GM12873 (cell line): ENCODE results near the gene ADH6.

Experiments used
- TF ChIP-seq, protein P1 (sequence below): IDR thresholded peaks from 2 replicates; pipeline ENCODE4 v1.5.1; 2012; ENCODE audit warnings: low read depth, mild to moderate bottlenecking, moderate library complexity, low read length, control low read depth; ENCODE audit not compliant: insufficient read depth; ENCODE audit errors: missing control alignments

Gene ADH6

GRCh38 chr4:99219072-99219471, at the start of gene ADH6:
TSS of gene ADH6 (minus strand) at chr4:99219246. CDS start at chr4:99219152, 94 bp downstream.
- TF ChIP-seq, protein P1, sequence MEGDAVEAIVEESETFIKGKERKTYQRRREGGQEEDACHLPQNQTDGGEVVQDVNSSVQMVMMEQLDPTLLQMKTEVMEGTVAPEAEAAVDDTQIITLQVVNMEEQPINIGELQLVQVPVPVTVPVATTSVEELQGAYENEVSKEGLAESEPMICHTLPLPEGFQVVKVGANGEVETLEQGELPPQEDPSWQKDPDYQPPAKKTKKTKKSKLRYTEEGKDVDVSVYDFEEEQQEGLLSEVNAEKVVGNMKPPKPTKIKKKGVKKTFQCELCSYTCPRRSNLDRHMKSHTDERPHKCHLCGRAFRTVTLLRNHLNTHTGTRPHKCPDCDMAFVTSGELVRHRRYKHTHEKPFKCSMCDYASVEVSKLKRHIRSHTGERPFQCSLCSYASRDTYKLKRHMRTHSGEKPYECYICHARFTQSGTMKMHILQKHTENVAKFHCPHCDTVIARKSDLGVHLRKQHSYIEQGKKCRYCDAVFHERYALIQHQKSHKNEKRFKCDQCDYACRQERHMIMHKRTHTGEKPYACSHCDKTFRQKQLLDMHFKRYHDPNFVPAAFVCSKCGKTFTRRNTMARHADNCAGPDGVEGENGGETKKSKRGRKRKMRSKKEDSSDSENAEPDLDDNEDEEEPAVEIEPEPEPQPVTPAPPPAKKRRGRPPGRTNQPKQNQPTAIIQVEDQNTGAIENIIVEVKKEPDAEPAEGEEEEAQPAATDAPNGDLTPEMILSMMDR: no peak

DNA sequence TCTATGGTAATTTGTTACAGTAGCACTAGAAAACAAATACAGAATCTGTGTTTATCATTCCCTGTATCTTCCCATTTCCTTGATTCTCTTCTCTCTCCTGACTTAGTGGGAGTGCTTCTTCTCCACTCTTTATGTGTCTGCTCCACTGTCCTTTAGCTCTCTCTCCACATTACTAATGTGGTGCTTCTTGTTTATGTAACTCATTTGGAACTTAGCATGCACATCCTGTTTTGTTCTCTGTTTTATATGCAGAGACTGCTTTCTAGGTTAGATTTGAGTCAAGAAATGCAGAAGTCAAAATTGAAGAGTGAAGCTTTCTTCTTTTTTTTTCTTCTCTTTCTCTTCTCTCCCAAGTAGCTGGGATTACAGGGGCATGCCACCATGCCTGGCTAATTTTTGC, 45.9 kb upstream of the ADH6 start:
- TF ChIP-seq, protein P1: no peak

- TF ChIP-seq, protein P1: no peak
Observed at GRCh38 chr4:99252746-99253145, 33.7 kb upstream of the ADH6 start.

DNA sequence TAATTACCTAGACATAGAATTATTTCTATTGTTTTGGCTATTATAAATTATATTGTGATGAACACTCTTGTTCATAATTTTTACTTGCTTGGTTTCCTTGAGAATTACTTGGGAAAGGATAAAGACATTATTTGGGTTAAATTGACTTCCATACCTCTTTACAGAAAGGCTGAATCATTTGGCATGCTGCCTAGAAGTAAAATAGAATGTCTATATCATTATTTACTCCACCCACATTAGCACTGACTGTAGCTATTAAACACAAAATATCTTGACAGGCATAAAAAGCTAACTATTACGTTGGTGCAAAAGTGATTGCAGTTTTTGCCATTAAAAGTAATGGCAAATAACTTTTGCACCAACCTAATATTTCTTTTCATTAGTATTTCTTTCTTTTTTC, 29.7 kb upstream of the ADH6 start:
- TF ChIP-seq, protein P1: no peak

DNA sequence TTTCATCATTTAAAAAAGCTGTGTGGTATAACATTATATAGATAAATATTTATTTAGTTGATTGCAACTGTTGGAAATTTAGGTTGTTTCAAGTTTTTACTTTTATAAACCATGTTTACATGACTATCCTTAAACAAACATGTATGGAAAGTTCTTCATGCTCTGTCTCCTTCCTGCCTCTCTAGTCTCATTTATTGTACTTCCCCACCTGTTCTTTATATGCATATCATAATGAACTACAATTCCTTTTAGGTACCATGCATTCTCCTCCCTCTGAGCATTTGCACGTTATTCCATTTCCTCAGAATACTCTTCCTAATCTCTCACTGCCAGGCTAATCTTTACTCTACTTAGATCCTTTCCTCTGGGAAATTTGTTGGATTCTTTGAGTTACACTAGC, 16.9 kb upstream of the ADH6 start:
- TF ChIP-seq, protein P1: no peak

GRCh38 chr4:99234331-99235010, 15.4 kb upstream of the ADH6 start:
- TF ChIP-seq, protein P1: no peak

GRCh38 chr4:99221980-99222379, 2.9 kb upstream of the ADH6 start:
- TF ChIP-seq, protein P1: no peak
